DND-41 (cell line): Measurements from ENCODE around the gene MEF2D.

Experiments used
- ATAC-seq: fragments of 200-7000 bp; cut with Tn5 transposase; 3 replicates; pipeline ENCODE4 v1.9.1; 2021; ENCODE audit warnings: low read depth; ENCODE audit not compliant: insufficient read depth
- DNase-seq: peaks from one replicate; pipeline ENCODE4 v3.0.0-alpha.2; 2020
- H2AFZ ChIP-seq: 2 replicates; pipeline ENCODE4 v1.6.0; 2012; ENCODE audit warnings: low read depth, low read length
- H3K27ac ChIP-seq: 2 replicates; pipeline ENCODE4 v1.5.1; 2012; ENCODE audit warnings: low read length, inconsistent platforms
- H3K27me3 ChIP-seq: fragments of 200-600 bp; sonication (generic); 2 replicates; pipeline ENCODE4 v1.6.0; 2012; ENCODE audit warnings: low read length, mild to moderate bottlenecking, inconsistent platforms; ENCODE audit not compliant: insufficient read depth, poor library complexity
- H3K36me3 ChIP-seq: 2 replicates; pipeline ENCODE4 v1.5.1; 2012; ENCODE audit warnings: low read length, inconsistent platforms; ENCODE audit not compliant: insufficient read depth
- H3K4me1 ChIP-seq: 2 replicates; pipeline ENCODE4 v1.5.1; 2012; ENCODE audit warnings: mild to moderate bottlenecking, low read length; ENCODE audit not compliant: insufficient read depth
- H3K4me2 ChIP-seq: 2 replicates; pipeline ENCODE4 v1.6.0; 2012; ENCODE audit warnings: mild to moderate bottlenecking, moderate library complexity, low read length, inconsistent platforms; ENCODE audit not compliant: insufficient read depth
- H3K4me3 ChIP-seq, 2 experiments: fragments of 200-600 bp in 1 of 2; shearing (Covaris generic) in 1 of 2; 2 replicates each; pipeline ENCODE4 v1.5.1; 2012 to 2016; ENCODE audit warnings: inconsistent platforms in 2 of 2, low read length in 2 of 2, mild to moderate bottlenecking in 2 of 2, low read depth in 1 of 2, moderate library complexity in 1 of 2
- H3K79me2 ChIP-seq: 2 replicates; pipeline ENCODE4 v1.6.0; 2012; ENCODE audit warnings: low read length, inconsistent platforms; ENCODE audit not compliant: insufficient read depth
- H3K9ac ChIP-seq: 2 replicates; pipeline ENCODE4 v1.6.0; 2012; ENCODE audit warnings: low read depth, mild to moderate bottlenecking, inconsistent platforms, low read length, moderate library complexity
- H3K9me3 ChIP-seq: 2 replicates; pipeline ENCODE4 v1.5.1; 2012; ENCODE audit warnings: low read length, moderate library complexity, mild to moderate bottlenecking, inconsistent platforms; ENCODE audit not compliant: insufficient read depth, severe bottlenecking
- H4K20me1 ChIP-seq: 2 replicates; pipeline ENCODE4 v1.6.0; 2012; ENCODE audit warnings: low read length; ENCODE audit not compliant: insufficient read depth
- EZH2 ChIP-seq: IDR thresholded peaks from 3 replicates; pipeline ENCODE4 v1.6.1; 2012; ENCODE audit warnings: borderline replicate concordance, low read depth, mild to moderate bottlenecking, moderate library complexity, low read length, inconsistent platforms; ENCODE audit not compliant: severe bottlenecking
- TF ChIP-seq, protein P1 (sequence below): IDR thresholded peaks from 2 replicates; pipeline ENCODE4 v1.5.1; 2012; ENCODE audit warnings: borderline replicate concordance, low read length, moderate library complexity, mild to moderate bottlenecking; ENCODE audit not compliant: poor library complexity, severe bottlenecking; ENCODE audit errors: extremely low read depth

Gene MEF2D

DNA sequence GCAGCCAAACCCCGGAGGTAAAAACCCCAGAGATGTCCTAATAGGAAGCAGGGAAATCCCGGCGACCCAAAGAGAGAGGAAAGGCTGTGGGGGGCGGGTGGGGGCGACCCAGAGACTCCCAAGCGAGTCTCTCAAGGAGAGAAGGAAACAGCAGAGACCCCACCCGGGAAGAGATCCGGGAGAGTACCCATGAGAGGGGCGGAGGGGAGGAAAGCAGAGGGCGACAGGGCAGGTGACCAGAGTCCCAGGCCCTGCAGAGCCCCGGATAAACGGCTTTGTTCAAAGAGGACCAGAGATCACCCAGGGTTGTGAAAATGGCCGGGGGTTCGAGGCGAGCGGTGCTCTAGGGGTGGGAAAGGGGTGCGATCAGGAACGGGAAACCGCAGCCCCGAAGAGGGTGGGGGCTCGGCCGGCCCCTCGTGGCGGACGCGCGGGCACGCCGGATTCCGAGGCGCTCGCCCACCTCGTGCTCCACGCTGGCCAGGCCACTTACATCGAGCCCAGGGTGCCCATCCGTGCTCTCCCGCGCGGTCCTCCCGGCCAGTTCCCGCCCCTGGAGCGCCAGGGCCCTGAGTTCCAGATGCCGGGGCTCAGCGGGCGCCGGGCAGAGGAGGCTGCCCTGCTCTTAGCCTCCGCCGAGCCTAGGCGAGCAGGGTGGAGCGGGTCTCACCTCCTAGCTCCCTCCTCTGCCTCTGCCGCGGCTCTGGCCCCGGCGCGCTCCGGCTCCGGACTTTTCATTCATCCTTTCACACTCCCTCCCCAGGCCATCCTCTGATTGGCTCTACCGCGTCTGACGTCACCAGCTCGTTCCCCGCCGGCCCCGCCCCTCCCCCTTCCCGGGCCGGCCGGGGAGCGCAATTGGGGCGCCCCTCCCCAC lies 79.3 kb downstream of the MEF2D start:
- ATAC-seq (no peak), DNase-seq (no peak)
- H3K4me3 ChIP-seq, result no peak overlapping the region
- peaks cover 31% of the 10 kb centered on the region for H3K27me3 ChIP-seq
- no peak for TF ChIP-seq EZH2
- TF ChIP-seq, protein P1, sequence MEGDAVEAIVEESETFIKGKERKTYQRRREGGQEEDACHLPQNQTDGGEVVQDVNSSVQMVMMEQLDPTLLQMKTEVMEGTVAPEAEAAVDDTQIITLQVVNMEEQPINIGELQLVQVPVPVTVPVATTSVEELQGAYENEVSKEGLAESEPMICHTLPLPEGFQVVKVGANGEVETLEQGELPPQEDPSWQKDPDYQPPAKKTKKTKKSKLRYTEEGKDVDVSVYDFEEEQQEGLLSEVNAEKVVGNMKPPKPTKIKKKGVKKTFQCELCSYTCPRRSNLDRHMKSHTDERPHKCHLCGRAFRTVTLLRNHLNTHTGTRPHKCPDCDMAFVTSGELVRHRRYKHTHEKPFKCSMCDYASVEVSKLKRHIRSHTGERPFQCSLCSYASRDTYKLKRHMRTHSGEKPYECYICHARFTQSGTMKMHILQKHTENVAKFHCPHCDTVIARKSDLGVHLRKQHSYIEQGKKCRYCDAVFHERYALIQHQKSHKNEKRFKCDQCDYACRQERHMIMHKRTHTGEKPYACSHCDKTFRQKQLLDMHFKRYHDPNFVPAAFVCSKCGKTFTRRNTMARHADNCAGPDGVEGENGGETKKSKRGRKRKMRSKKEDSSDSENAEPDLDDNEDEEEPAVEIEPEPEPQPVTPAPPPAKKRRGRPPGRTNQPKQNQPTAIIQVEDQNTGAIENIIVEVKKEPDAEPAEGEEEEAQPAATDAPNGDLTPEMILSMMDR, result no peak
- H3K36me3 ChIP-seq, result no peaks in the 10 kb centered on the region
- no peaks in the 10 kb centered on the region for H3K9me3 ChIP-seq
- H2AFZ ChIP-seq, result no peak overlapping the region
- no peaks in the 10 kb centered on the region for H4K20me1 ChIP-seq
- no peaks in the 10 kb centered on the region for H3K79me2 ChIP-seq
- H3K27ac ChIP-seq, result no peak overlapping the region
- no peaks in the 10 kb centered on the region for H3K4me1 ChIP-seq
- no peak overlapping the region for H3K4me2 ChIP-seq
- no peak overlapping the region for H3K9ac ChIP-seq

- no peak overlapping the region for H2AFZ ChIP-seq
Measured at GRCh38 chr1:156420205-156421061, 80.1 kb downstream of the MEF2D start.

GRCh38 chr1:156419854-156420204 lies 80.7 kb downstream of the MEF2D start:
- Histone ChIP-seq H3K36me3 (no peaks in the 10 kb centered on the region), H3K4me1 (no peaks in the 10 kb centered on the region), H3K79me2 (no peaks in the 10 kb centered on the region), H3K27ac (no peak overlapping the region), H3K4me3 (no peak overlapping the region), H4K20me1 (no peaks in the 10 kb centered on the region), H3K27me3 (peaks cover 24% of the 10 kb centered on the region), H3K9me3 (no peaks in the 10 kb centered on the region), H3K4me2 (no peak overlapping the region), H3K9ac (no peak overlapping the region), H2AFZ (no peak overlapping the region)
- TF ChIP-seq, protein P1, result peak; percentile 46
- TF ChIP-seq EZH2, result no peak
- ATAC-seq, result no peak
- DNase-seq, result no peak

More at GRCh38 chr1:156420205-156421061, 80.1 kb downstream of the MEF2D start:
- Histone ChIP-seq H3K79me2 (no peaks in the 10 kb centered on the region), H3K9me3 (no peaks in the 10 kb centered on the region), H3K4me3 (no peak overlapping the region), H3K36me3 (no peaks in the 10 kb centered on the region), H3K27ac (no peak overlapping the region), H3K9ac (no peak overlapping the region), H3K4me2 (no peak overlapping the region), H3K27me3 (peaks cover 28% of the 10 kb centered on the region), H3K4me1 (no peaks in the 10 kb centered on the region), H4K20me1 (no peaks in the 10 kb centered on the region)
- DNase-seq (no peak), ATAC-seq (no peak)
- TF ChIP-seq, protein P1, result no peak
- TF ChIP-seq EZH2, result no peak
